GM23338 (cell line): ENCODE data around the gene ZNF33B. TPM values are rescaled to one million over a fixed set of nuclear protein-coding genes. Genes with fewer than 3 reads are reported as not detected.

Experiments
- ATAC-seq: fragments of 200-7000 bp; cut with Tn5 transposase; 3 replicates; pipeline ENCODE4 v1.9.1; 2020
- DNase-seq: peaks from one replicate; pipeline ENCODE4 v3.0.0-alpha.2; 2015; ENCODE audit warnings: low spot score
- H2AFZ ChIP-seq: fragments of 200-600 bp; sonication (generic); 2 replicates; pipeline ENCODE4 v1.8.0; 2016; ENCODE audit warnings: antibody characterized with exemption, mild to moderate bottlenecking, moderate library complexity
- H3F3A ChIP-seq: fragments of 200-600 bp; sonication (generic); replicated peaks from 2 replicates; pipeline ENCODE4 v1.8.0; 2017; ENCODE audit warnings: antibody characterized with exemption, mixed run types, low read depth
- H3K27ac ChIP-seq: fragments of 200-600 bp; sonication (generic); 2 replicates; pipeline ENCODE4 v1.6.1; 2016; ENCODE audit warnings: low read depth
- H3K27me3 ChIP-seq: fragments of 200-600 bp; sonication (generic); 2 replicates; pipeline ENCODE4 v1.8.0; 2016; ENCODE audit warnings: mild to moderate bottlenecking, mixed run types, moderate library complexity; ENCODE audit not compliant: insufficient read depth
- H3K36me3 ChIP-seq: fragments of 200-600 bp; sonication (generic); 2 replicates; pipeline ENCODE4 v1.8.0; 2016; ENCODE audit warnings: mild to moderate bottlenecking; ENCODE audit not compliant: insufficient read depth
- H3K4me1 ChIP-seq: fragments of 200-600 bp; sonication (generic); 2 replicates; pipeline ENCODE4 v1.8.0; 2016; ENCODE audit warnings: mild to moderate bottlenecking, moderate library complexity; ENCODE audit not compliant: insufficient read depth
- H3K4me2 ChIP-seq: fragments of 200-600 bp; sonication (generic); 2 replicates; pipeline ENCODE4 v1.7.1; 2017; ENCODE audit warnings: mixed run types
- H3K4me3 ChIP-seq: fragments of 200-600 bp; sonication (generic); 2 replicates; pipeline ENCODE4 v1.6.1; 2016; ENCODE audit warnings: mixed run types
- H3K79me2 ChIP-seq: fragments of 200-600 bp; sonication (generic); replicated peaks from 2 replicates; pipeline ENCODE4 v1.8.0; 2017; ENCODE audit warnings: mild to moderate bottlenecking; ENCODE audit not compliant: insufficient read depth
- H3K9me2 ChIP-seq: fragments of 200-600 bp; sonication (generic); 2 replicates; pipeline ENCODE4 v1.8.0; 2017; ENCODE audit not compliant: insufficient read depth
- H4K20me1 ChIP-seq: fragments of 200-600 bp; sonication (generic); replicated peaks from 2 replicates; pipeline ENCODE4 v1.8.0; 2017; ENCODE audit warnings: mild to moderate bottlenecking; ENCODE audit not compliant: insufficient read depth
- H3K27ac Mint-ChIP-seq: 2 replicates; pipeline ENCODE4 v1.8.0; 2020; ENCODE audit warnings: inconsistent platforms, mild to moderate bottlenecking, moderate library complexity, mixed read lengths
- H3K27me3 Mint-ChIP-seq: 3 replicates; pipeline ENCODE4 v1.8.0; 2022; ENCODE audit warnings: low read depth, mild to moderate bottlenecking, moderate library complexity, mixed read lengths, inconsistent platforms; ENCODE audit not compliant: insufficient read depth, poor library complexity
- H3K36me3 Mint-ChIP-seq: 3 replicates; pipeline ENCODE4 v1.8.0; 2021; ENCODE audit warnings: low read depth, mild to moderate bottlenecking, inconsistent platforms, moderate library complexity, mixed read lengths
- H3K4me1 Mint-ChIP-seq: 3 replicates; pipeline ENCODE4 v1.8.0; 2020; ENCODE audit warnings: mild to moderate bottlenecking, inconsistent platforms, mixed read lengths
- H3K4me3 Mint-ChIP-seq: 3 replicates; pipeline ENCODE4 v1.8.0; 2021; ENCODE audit warnings: moderate library complexity, mild to moderate bottlenecking, inconsistent platforms, mixed read lengths
- H3K9me3 Mint-ChIP-seq: 3 replicates; pipeline ENCODE4 v1.8.0; 2020; ENCODE audit warnings: moderate library complexity, mild to moderate bottlenecking, inconsistent platforms, mixed read lengths
- CREB1 ChIP-seq: fragments of 250-450 bp; sonication (Bioruptor Pico); IDR thresholded peaks from 2 replicates; pipeline ENCODE4 v1.5.0; 2020; ENCODE audit warnings: low read depth, mild to moderate bottlenecking, moderate library complexity
- ETS1 ChIP-seq: IDR thresholded peaks from 2 replicates; pipeline ENCODE4 v1.6.1; 2016; ENCODE audit warnings: antibody characterized with exemption
- EZH2 ChIP-seq: fragments of 200-600 bp; sonication (generic); IDR thresholded peaks from one replicate; pipeline ENCODE4 v1.8.0; 2017; ENCODE audit warnings: antibody characterized with exemption, mild to moderate bottlenecking, low read depth; ENCODE audit not compliant: unreplicated experiment
- EZH2phosphoT487 ChIP-seq: fragments of 200-600 bp; sonication (generic); IDR thresholded peaks from one replicate; pipeline ENCODE4 v1.8.1; 2018; ENCODE audit warnings: antibody characterized with exemption; ENCODE audit not compliant: unreplicated experiment
- JUNB ChIP-seq: IDR thresholded peaks from one replicate; pipeline ENCODE4 v1.6.1; 2016; ENCODE audit warnings: antibody characterized with exemption; ENCODE audit not compliant: unreplicated experiment
- NANOG ChIP-seq: IDR thresholded peaks from 2 replicates; pipeline ENCODE4 v1.6.1; 2016; ENCODE audit warnings: antibody characterized with exemption, borderline replicate concordance
- POLR2AphosphoS5 ChIP-seq: IDR thresholded peaks from 2 replicates; pipeline ENCODE4 v1.6.1; 2016; ENCODE audit warnings: antibody characterized with exemption, low read depth
- REST ChIP-seq: IDR thresholded peaks from one replicate; pipeline ENCODE4 v1.6.1; 2018; ENCODE audit warnings: antibody characterized with exemption; ENCODE audit not compliant: unreplicated experiment
- STAT1 ChIP-seq: IDR thresholded peaks from one replicate; pipeline ENCODE4 v1.6.1; 2016; ENCODE audit warnings: antibody characterized with exemption; ENCODE audit not compliant: unreplicated experiment
- ZNF114 ChIP-seq: fragments of 250-450 bp; sonication (Bioruptor Pico); IDR thresholded peaks from 2 replicates; pipeline ENCODE4 v1.5.0; 2020; ENCODE audit warnings: mild to moderate bottlenecking, moderate library complexity
- ZNF331 ChIP-seq: fragments of 250-450 bp; sonication (Bioruptor Pico); IDR thresholded peaks from 2 replicates; pipeline ENCODE4 v1.5.0; 2020; ENCODE audit warnings: low read depth, mild to moderate bottlenecking, moderate library complexity
- ZNF462 ChIP-seq: fragments of 250-450 bp; sonication (Bioruptor Pico); IDR thresholded peaks from 2 replicates; pipeline ENCODE4 v1.5.0; 2020; ENCODE audit warnings: mild to moderate bottlenecking, moderate library complexity
- polyA plus RNA-seq: library from polyadenylated mRNA; unstranded; fragments of >200 nt; fragmentation: Nextera tagmentation; extraction: Ambion mirVana; gene quantifications from 2 replicates; pipeline ENCODE4 v1.2.1, GENCODE V29; 2016
- total RNA-seq: library from RNA; depleted of rRNA; stranded (reverse); fragments of >200 nt; shearing (Covaris generic); gene quantifications from 2 replicates; pipeline ENCODE4 v1.2.3, GENCODE V29; 2014

Gene ZNF33B
- total and polyA plus RNA-seq, 2 experiments from 2014 or later: 14.4 to 17.2 TPM

- Mint-ChIP-seq H3K9me3 (no peaks in the 10 kb centered on the region; the same call in 2 of the 3 replicates), H3K4me1 (peaks cover 12% of the 10 kb centered on the region; the same call in 2 of the 3 replicates), H3K36me3 (peaks cover 79% of the 10 kb centered on the region), H3K27ac (no peak overlapping the region), H3K27me3 (no peaks in the 10 kb centered on the region), H3K4me3 (no peak overlapping the region)
- H3K27me3 ChIP-seq: no peaks in the 10 kb centered on the region
- no peaks in the 10 kb centered on the region; the same call in 1 of the 2 replicates for H4K20me1 ChIP-seq
- H3K4me1 ChIP-seq: peaks cover 6% of the 10 kb centered on the region
- DNase-seq (no peak), ATAC-seq (no peak)
- peaks cover 22% of the 10 kb centered on the region for H3K36me3 ChIP-seq
- no peak overlapping the region for H3K4me2 ChIP-seq
- TF ChIP-seq STAT1 (no peak), CREB1 (CRISPR knock-in tag) (no peak), EZH2 (no peak), EZH2phosphoT487 (no peak), ZNF114 (CRISPR knock-in tag) (no peak), ZNF331 (no peak), ZNF462 (CRISPR knock-in tag) (no peak), REST (no peak), POLR2AphosphoS5 (no peak), NANOG (no peak), JUNB (no peak), ETS1 (no peak)
- H3F3A ChIP-seq: no peaks in the 10 kb centered on the region
- H2AFZ ChIP-seq: no peak overlapping the region
- no peak overlapping the region for H3K4me3 ChIP-seq
- H3K79me2 ChIP-seq: peaks cover 36% of the 10 kb centered on the region
- H3K9me2 ChIP-seq: no peaks in the 10 kb centered on the region
- H3K27ac ChIP-seq: no peak overlapping the region
These were observed 5.8 kb downstream of the ZNF33B start for GRCh38 chr10:42632564-42632963.
